A549 (cell line): ENCODE data around the gene TLCD3B. TPM values are rescaled to one million over a fixed set of nuclear protein-coding genes. Genes with fewer than 3 reads are reported as not detected.
"Not testable (repeated sequence)": the region's sequence is repeated elsewhere in the genome, so short reads cannot be mapped to it uniquely, and the experiment has no call there.

Source experiments
- ATAC-seq, 2 experiments: fragments of 200-7000 bp in 1 of 2; fragments of >200 bp in 1 of 2; cut with Nextera tagmentation in 1 of 2; cut with Tn5 transposase in 1 of 2; 3 replicates each; pipeline versions ENCODE4 v1.8.0 to v1.9.1; 2018 to 2020; ENCODE audit warnings: mild to moderate bottlenecking in 1 of 2, moderate library complexity in 1 of 2
- CTCF ChIA-PET: fragments of 300-600 bp; sonication (Branson Sonifier 250); formaldehyde crosslinking; extraction: SDS; loops from one replicate; lab custom pipeline; 2021; ENCODE audit warnings: antibody characterized with exemption, inconsistent platforms; lab: Yijun Ruan, JAX
- POLR2A ChIA-PET: fragments of 350-600 bp; formaldehyde crosslinking; extraction: SDS; loops from one replicate; lab custom pipeline; 2021; ENCODE audit warnings: antibody characterized with exemption, inconsistent platforms; lab: Yijun Ruan, JAX
- DNase-seq, 2 experiments: peaks; one replicate each; pipeline versions ENCODE4 v3.0.0 to v3.0.0-alpha.2; 2011 to 2016; ENCODE audit warnings: low read depth in 1 of 2, low spot score in 1 of 2
- FAIRE-seq: peaks from 2 replicates; lab custom pipeline; 2011; peaks lifted over from hg19 to GRCh38; lab: Jason Lieb, UNC
- H3K27ac ChIP-seq, 2 experiments: fragments of >200 bp; sonication (Bioruptor Twin); formaldehyde crosslinking; 3 replicates each; pipeline ENCODE4 v1.5.1; 2016 to 2017
- H3K4me1 ChIP-seq: fragments of >200 bp; sonication (Bioruptor Twin); formaldehyde crosslinking; 3 replicates; pipeline ENCODE4 v1.6.1; 2016
- H3K4me2 ChIP-seq: fragments of >200 bp; sonication (Bioruptor Twin); formaldehyde crosslinking; 3 replicates; pipeline ENCODE4 v1.6.1; 2016
- H3K4me3 ChIP-seq: fragments of >200 bp; sonication (Bioruptor Twin); formaldehyde crosslinking; 3 replicates; pipeline ENCODE4 v1.5.1; 2016
- H3K9me3 ChIP-seq: fragments of >200 bp; sonication (Bioruptor Twin); formaldehyde crosslinking; 3 replicates; pipeline ENCODE4 v1.6.1; 2016
- CBX8 ChIP-seq: fragments of 200-600 bp; sonication (generic); IDR thresholded peaks from 2 replicates; pipeline ENCODE4 v1.6.1; 2016
- EHMT2 ChIP-seq: fragments of 200-600 bp; sonication (generic); IDR thresholded peaks from 2 replicates; pipeline ENCODE4 v1.6.1; 2016; ENCODE audit warnings: antibody characterized with exemption, low read depth, mild to moderate bottlenecking, moderate library complexity
- EP300 ChIP-seq, 2 experiments: fragments of >200 bp; sonication (Bioruptor Twin); formaldehyde crosslinking; IDR thresholded peaks; 2 replicates in 1 of 2; 3 replicates in 1 of 2; pipeline ENCODE4 v1.6.1; 2016 to 2017
- FOSL2 ChIP-seq, 2 experiments: fragments of 450-650 bp in 1 of 2; fragments of >200 bp in 1 of 2; sonication (Bioruptor Twin) in 1 of 2; formaldehyde crosslinking; IDR thresholded peaks; 2 replicates each; pipeline versions ENCODE4 v1.5.0 to v1.6.1; 2016 to 2020; ENCODE audit warnings: mild to moderate bottlenecking in 1 of 2, moderate library complexity in 1 of 2
- HEYL ChIP-seq: fragments of 250-450 bp; sonication (Bioruptor Pico); IDR thresholded peaks from 2 replicates; pipeline ENCODE4 v1.8.0; 2021; ENCODE audit warnings: mild to moderate bottlenecking, moderate library complexity
- HOXA7 ChIP-seq: fragments of 250-450 bp; sonication (Bioruptor Pico); IDR thresholded peaks from 2 replicates; pipeline ENCODE4 v1.5.0; 2020; ENCODE audit warnings: mild to moderate bottlenecking, moderate library complexity
- JUNB ChIP-seq: fragments of >200 bp; sonication (Bioruptor Twin); formaldehyde crosslinking; IDR thresholded peaks from 2 replicates; pipeline ENCODE4 v1.6.1; 2016
- NR3C1 ChIP-seq: fragments of >200 bp; sonication (Bioruptor Twin); formaldehyde crosslinking; IDR thresholded peaks from 3 replicates; pipeline ENCODE4 v1.6.1; 2017
- RFX5 ChIP-seq: fragments of 450-650 bp; IDR thresholded peaks from 2 replicates; pipeline ENCODE4 v1.7.1; 2014; ENCODE audit warnings: antibody characterized with exemption, mild to moderate bottlenecking, moderate library complexity
- SREBF2 ChIP-seq: fragments of 450-650 bp; IDR thresholded peaks from 2 replicates; pipeline ENCODE4 v1.6.1; 2014; ENCODE audit warnings: mild to moderate bottlenecking, moderate library complexity
- TP53 ChIP-seq: fragments of 250-450 bp; sonication (Bioruptor Pico); IDR thresholded peaks from 2 replicates; pipeline ENCODE4 v1.5.0; 2021; ENCODE audit warnings: mild to moderate bottlenecking, moderate library complexity
- ZC3H11A ChIP-seq: fragments of 450-650 bp; IDR thresholded peaks from 2 replicates; pipeline ENCODE4 v1.6.1; 2014; ENCODE audit warnings: antibody characterized with exemption, mild to moderate bottlenecking
- ZNF302 ChIP-seq: fragments of 250-450 bp; sonication (Bioruptor Pico); IDR thresholded peaks from 2 replicates; pipeline ENCODE4 v1.9.0; 2021; ENCODE audit warnings: inconsistent platforms, mild to moderate bottlenecking, moderate library complexity
- ZSCAN20 ChIP-seq: fragments of 250-450 bp; sonication (Bioruptor Pico); IDR thresholded peaks from 2 replicates; pipeline ENCODE4 v1.8.0; 2022; ENCODE audit warnings: mild to moderate bottlenecking, moderate library complexity
- WGBS: methylation state at CpG from one replicate; pipeline ENCODE4 v1.1.6; 2017; ENCODE audit errors: missing lambda C conversion rate; 5-methylcytosine and 5-hydroxymethylcytosine counted together
- polyA plus RNA-seq, 4 experiments: library from polyadenylated mRNA; depleted of rRNA in 3 of 4; stranded (reverse); fragments of >200 nt; fragmentation: RNase III in 1 of 4; extraction: RNeasy Plus Mini Kit Qiagen cat#74134 plus additional on column Dnase treatment in 1 of 4; gene quantifications; 2 replicates in 3 of 4; 3 replicates in 1 of 4; pipeline ENCODE4 v1.2.3, GENCODE V29; 2011 to 2017
- TF ChIP-seq, protein P1 (sequence below): fragments of >200 bp; sonication (Bioruptor Twin); formaldehyde crosslinking; IDR thresholded peaks from 2 replicates; pipeline ENCODE4 v1.6.1; 2016
- TF ChIP-seq, protein P2 (sequence below): fragments of >200 bp; sonication (Bioruptor Twin); formaldehyde crosslinking; IDR thresholded peaks from 3 replicates; pipeline ENCODE4 v1.6.1; 2016
- TF ChIP-seq, protein P3 (sequence below): fragments of 250-450 bp; sonication (Bioruptor Pico); IDR thresholded peaks from 2 replicates; pipeline ENCODE4 v1.5.0; 2020; ENCODE audit warnings: low read depth, mild to moderate bottlenecking, moderate library complexity
- TF ChIP-seq, protein P4 (sequence below): IDR thresholded peaks from 2 replicates; pipeline ENCODE4 v1.6.1; 2012; ENCODE audit warnings: low read depth, borderline replicate concordance

The TLCD3B gene
- polyA plus RNA-seq, 2 of the 4 experiments (the other 2 are of a cell fraction) = 0.30 to 0.68 TPM

DNA sequence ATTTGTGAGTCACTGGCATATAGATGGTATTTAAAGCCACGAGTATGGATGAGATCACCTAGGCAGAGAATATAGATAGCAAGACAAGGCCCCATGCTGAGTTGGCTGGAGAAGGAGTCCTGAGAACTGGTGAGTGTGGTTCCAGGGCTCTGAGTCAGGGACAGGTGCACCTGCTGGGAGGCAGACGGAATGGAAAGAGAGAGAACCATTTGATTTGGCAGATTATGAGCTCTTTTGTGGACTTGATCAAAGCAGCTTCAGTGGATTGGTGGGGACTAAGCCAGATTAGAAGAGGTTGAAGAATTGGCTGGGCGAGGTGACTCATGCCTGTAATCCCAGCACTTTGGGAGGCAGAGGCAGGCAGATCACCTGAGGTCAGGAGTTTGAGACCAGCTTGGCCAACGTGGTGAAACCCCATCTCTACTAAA, 12.3 kb downstream of the TLCD3B start:
- POLR2A ChIA-PET = no interaction called here
- Histone ChIP-seq H3K27ac (no peak overlapping the region), H3K9me3 (no peaks in the 10 kb centered on the region), H3K4me2 (no peak overlapping the region), H3K4me1 (no peaks in the 10 kb centered on the region), H3K4me3 (no peak overlapping the region)
- DNase-seq (no peak), FAIRE-seq (no peak), ATAC-seq (no peak)
- TF ChIP-seq FOSL2 (IDR thresholded peaks at IDR 0.05) (no peak), FOSL2 (CRISPR knock-in tag; IDR thresholded peaks at IDR 0.05) (peak; percentile 9; the same call in 1 of the 2 replicates), HOXA7 (no peak)
- whole genome bisulfite sequencing = 63% methylated on average over 4 of the region's 4 CpGs
- CTCF ChIA-PET = interaction anchor here (1.3 to 4.1 kb wide), 6 partner anchors 13 to 327 kb away, joined by 3 to 26 read pairs (median 6); partner anchors contain the start of gene CDIPT

DNA sequence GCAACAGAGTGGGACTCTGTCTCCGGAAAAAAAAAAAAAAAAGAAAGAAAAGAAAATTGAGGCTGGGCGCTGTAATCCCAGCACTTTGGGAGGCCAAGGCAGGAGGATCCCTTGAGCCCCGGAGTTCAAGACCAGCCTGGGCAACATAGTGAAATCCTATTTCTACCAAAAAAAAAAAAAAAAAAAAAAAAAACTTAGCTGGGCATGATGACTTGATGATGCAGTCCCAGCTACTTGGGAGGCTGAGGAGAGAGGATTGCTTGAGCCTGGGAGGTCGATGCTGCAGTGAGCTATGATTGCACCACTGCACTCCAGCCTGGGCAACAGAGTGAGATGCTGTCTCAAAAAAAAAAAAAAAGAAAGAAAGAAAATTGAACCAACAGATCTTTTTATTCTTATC, 13.1 kb downstream of the TLCD3B start:
- FAIRE-seq, H3K27ac ChIP-seq, H3K4me1 ChIP-seq, H3K4me3 ChIP-seq, DNase-seq, H3K4me2 ChIP-seq, POLR2A ChIA-PET, H3K9me3 ChIP-seq, ATAC-seq: not testable (repeated sequence)
- CTCF ChIA-PET = interaction anchor here (1.2 to 4.1 kb wide), 6 partner anchors 12 to 210 kb away, joined by 3 to 26 read pairs (median 6); partner anchors contain the start of gene CDIPT
- WGBS = 53% methylated on average over 4 of the region's 4 CpGs

DNA sequence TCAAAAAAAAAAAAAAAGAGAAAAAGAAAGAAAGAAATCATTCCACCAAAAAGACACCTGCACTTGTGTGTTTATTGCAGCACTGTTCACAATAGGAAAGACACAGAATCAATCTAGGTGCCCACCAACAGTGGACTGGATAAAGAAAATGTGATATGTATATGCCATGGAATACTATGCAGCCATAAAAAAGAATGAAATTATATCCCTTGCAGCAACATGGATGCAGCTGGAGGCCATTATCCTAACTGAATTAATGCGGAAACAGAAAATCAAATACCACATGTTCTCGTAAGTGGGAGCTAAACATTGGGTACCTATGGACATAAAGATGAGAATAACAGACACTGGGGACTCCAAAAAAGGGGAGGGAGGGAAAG, 13.8 kb downstream of the TLCD3B start:
- DNase-seq (no peak), ATAC-seq (no peak), FAIRE-seq (no peak)
- Histone ChIP-seq H3K9me3 (no peaks in the 10 kb centered on the region), H3K4me3 (no peak overlapping the region), H3K4me2 (no peak overlapping the region), H3K27ac (no peak overlapping the region), H3K4me1 (no peaks in the 10 kb centered on the region)
- ChIA-PET CTCF (interaction anchor here (0.6 to 4.1 kb wide), 4 partner anchors 11 to 209 kb away, joined by 3 to 26 read pairs (median 10); partner anchors contain the start of gene TMEM219), POLR2A (no interaction called here)
- WGBS = 99% methylated on average over 2 of the region's 2 CpGs
- TF ChIP-seq ZSCAN20 (CRISPR knock-in tag) (no peak), HEYL (CRISPR knock-in tag) (no peak), CBX8 (no peak), EHMT2 (no peak)

DNA sequence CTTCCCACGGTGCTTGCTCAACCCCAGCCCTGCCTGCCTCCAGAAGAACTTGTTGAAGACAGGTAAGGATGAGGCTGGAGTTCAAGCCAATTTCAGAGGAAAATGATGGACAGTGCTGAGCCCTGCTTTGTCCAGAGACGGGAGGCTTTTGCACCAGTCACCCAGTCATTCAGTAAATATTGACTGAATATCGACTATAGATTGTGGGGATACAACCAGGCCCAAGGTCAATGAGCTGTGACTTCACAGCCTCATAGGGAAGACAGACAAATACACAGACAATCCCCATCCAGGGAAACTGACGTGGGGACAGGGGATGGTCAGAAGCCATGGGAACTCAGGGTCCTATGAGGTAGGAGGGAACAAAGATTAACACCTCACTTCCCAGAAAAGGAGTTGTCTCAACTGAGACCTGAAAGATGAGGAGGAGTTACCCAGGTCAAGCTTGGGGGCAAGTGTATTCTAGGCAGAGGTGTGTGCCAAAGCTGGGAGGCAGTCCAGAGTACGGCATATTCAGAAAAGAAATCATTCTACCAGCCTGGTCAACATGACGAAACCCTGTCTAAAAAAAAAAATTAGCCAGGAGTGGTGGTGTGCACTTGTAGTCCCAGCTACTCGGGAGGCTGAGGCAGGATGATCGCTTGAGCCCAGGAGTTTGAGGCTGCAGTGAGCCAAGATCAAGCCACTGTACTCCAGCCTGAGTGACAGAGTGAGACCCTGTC, 14.4 kb downstream of the TLCD3B start:
- WGBS = 54% methylated on average over 8 of the region's 8 CpGs
- H3K9me3 ChIP-seq = no peaks in the 10 kb centered on the region
- CTCF ChIA-PET = interaction anchor here (0.6 to 4.1 kb wide), 5 partner anchors 11 to 201 kb away, joined by 3 to 26 read pairs (median 3); partner anchors contain the start of genes PAGR1 and TMEM219
- no peak overlapping the region for H3K27ac ChIP-seq
- POLR2A ChIA-PET = no interaction called here
- no peak overlapping the region for H3K4me2 ChIP-seq
- DNase-seq = no peak
- no peak overlapping the region for H3K4me3 ChIP-seq
- no peaks in the 10 kb centered on the region for H3K4me1 ChIP-seq
- ATAC-seq = no peak
- no peak for FAIRE-seq
- no peak for TF ChIP-seq ZC3H11A
- TF ChIP-seq, protein P1, sequence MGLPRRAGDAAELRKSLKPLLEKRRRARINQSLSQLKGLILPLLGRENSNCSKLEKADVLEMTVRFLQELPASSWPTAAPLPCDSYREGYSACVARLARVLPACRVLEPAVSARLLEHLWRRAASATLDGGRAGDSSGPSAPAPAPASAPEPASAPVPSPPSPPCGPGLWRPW = no peak
- no peak for TF ChIP-seq EP300 (IDR thresholded peaks at IDR 0.05)
- TF ChIP-seq ZNF302 (CRISPR knock-in tag) = no peak
- no peak for TF ChIP-seq SREBF2
- TF ChIP-seq JUNB = no peak
- TF ChIP-seq, protein P2, sequence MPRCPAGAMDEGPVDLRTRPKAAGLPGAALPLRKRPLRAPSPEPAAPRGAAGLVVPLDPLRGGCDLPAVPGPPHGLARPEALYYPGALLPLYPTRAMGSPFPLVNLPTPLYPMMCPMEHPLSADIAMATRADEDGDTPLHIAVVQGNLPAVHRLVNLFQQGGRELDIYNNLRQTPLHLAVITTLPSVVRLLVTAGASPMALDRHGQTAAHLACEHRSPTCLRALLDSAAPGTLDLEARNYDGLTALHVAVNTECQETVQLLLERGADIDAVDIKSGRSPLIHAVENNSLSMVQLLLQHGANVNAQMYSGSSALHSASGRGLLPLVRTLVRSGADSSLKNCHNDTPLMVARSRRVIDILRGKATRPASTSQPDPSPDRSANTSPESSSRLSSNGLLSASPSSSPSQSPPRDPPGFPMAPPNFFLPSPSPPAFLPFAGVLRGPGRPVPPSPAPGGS = no peak
- TF ChIP-seq TP53 = no peak
- no peak for TF ChIP-seq RFX5
- no peak for TF ChIP-seq NR3C1
- TF ChIP-seq, protein P3, sequence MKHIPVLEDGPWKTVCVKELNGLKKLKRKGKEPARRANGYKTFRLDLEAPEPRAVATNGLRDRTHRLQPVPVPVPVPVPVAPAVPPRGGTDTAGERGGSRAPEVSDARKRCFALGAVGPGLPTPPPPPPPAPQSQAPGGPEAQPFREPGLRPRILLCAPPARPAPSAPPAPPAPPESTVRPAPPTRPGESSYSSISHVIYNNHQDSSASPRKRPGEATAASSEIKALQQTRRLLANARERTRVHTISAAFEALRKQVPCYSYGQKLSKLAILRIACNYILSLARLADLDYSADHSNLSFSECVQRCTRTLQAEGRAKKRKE (CRISPR knock-in tag) = no peak
- TF ChIP-seq, protein P4, sequence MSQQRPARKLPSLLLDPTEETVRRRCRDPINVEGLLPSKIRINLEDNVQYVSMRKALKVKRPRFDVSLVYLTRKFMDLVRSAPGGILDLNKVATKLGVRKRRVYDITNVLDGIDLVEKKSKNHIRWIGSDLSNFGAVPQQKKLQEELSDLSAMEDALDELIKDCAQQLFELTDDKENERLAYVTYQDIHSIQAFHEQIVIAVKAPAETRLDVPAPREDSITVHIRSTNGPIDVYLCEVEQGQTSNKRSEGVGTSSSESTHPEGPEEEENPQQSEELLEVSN = no peak

DNA sequence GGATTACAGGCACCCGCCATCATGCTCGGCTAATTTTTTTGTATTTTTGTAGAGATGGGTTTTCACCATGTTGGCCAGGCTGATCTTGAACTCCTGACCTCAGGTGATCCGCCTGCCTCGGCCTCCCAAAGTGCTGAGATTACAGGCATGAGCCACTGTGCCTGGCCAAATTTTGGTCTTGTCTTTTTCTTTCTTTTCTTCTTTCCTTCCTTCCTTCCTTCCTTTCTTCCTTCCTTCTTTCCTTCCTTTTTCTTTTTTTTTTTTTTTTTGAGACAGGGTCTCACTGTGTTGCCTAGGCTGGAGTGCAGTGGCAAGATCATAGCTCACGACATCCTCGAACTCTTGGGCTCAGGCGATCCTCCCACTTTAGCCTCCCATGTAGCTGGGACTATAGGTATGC, 15.6 kb downstream of the TLCD3B start:
- CTCF ChIA-PET = interaction anchor here (0.8 to 1.5 kb wide), 7 partner anchors 8 to 208 kb away, joined by 3 to 6 read pairs (median 4); partner anchors contain the start of gene C16orf92
- H3K4me3 ChIP-seq, FAIRE-seq, H3K4me2 ChIP-seq, H3K4me1 ChIP-seq, DNase-seq, H3K9me3 ChIP-seq, H3K27ac ChIP-seq, POLR2A ChIA-PET, ATAC-seq: not testable (repeated sequence)
- 89% methylated on average over 7 of the region's 7 CpGs for WGBS

DNA sequence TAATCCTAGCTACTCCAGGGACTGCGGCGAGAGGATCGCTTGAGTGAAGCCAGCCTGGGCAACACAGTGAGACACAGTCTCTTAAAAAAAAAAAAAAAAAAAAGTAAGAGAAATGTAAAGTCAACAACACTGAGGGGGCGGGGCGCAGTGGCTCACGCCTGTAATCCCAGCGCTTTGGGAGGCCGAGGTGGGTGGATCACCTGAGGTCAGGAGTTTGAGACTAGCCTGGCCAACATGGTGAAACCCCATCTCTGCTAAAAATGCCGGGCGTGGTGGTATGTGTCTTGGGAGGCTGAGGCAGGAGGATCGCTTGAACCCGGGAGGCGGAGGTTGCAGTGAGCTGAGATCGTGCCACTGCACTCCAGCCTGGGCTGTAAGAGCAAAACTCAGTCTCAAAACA, 18.5 kb downstream of the TLCD3B start:
- ATAC-seq, H3K9me3 ChIP-seq, DNase-seq, POLR2A ChIA-PET, H3K4me2 ChIP-seq, H3K4me3 ChIP-seq, H3K27ac ChIP-seq, FAIRE-seq, H3K4me1 ChIP-seq: not testable (repeated sequence)
- 95% methylated on average over 14 of the region's 14 CpGs for WGBS
- CTCF ChIA-PET = interaction anchor here (1.0 to 1.8 kb wide), 5 partner anchors 8 to 312 kb away, joined by 3 to 9 read pairs (median 3); partner anchors contain the start of genes INO80E and TLCD3B
